Glutamatergic neuron (in vitro differentiated cells): ENCODE data around the gene SEC23IP. TPM values are rescaled to one million over a fixed set of nuclear protein-coding genes. Genes with fewer than 3 reads are reported as not detected.

Experiments
- DNase-seq: peaks from one replicate; pipeline ENCODE4 v3.0.0; 2022
- H3K27ac Mint-ChIP-seq: one replicate; pipeline ENCODE4 v1.8.0; 2020; ENCODE audit warnings: mild to moderate bottlenecking, mixed read lengths, inconsistent platforms; ENCODE audit not compliant: unreplicated experiment
- H3K27me3 Mint-ChIP-seq: one replicate; pipeline ENCODE4 v1.8.0; 2020; ENCODE audit warnings: mild to moderate bottlenecking, moderate library complexity, mixed read lengths, inconsistent platforms; ENCODE audit not compliant: unreplicated experiment
- H3K36me3 Mint-ChIP-seq: one replicate; pipeline ENCODE4 v1.8.0; 2020; ENCODE audit warnings: mild to moderate bottlenecking, mixed read lengths, inconsistent platforms; ENCODE audit not compliant: unreplicated experiment
- H3K4me1 Mint-ChIP-seq: one replicate; pipeline ENCODE4 v1.8.0; 2020; ENCODE audit warnings: mild to moderate bottlenecking, low read depth, mixed read lengths, inconsistent platforms; ENCODE audit not compliant: unreplicated experiment
- H3K4me3 Mint-ChIP-seq: one replicate; pipeline ENCODE4 v1.8.0; 2020; ENCODE audit warnings: mild to moderate bottlenecking, mixed read lengths, inconsistent platforms; ENCODE audit not compliant: unreplicated experiment
- H3K9me3 Mint-ChIP-seq: one replicate; pipeline ENCODE4 v1.8.0; 2020; ENCODE audit warnings: mild to moderate bottlenecking, moderate library complexity, mixed read lengths, inconsistent platforms; ENCODE audit not compliant: unreplicated experiment
- CTCF ChIP-seq: fragments of 200-600 bp; sonication (generic); IDR thresholded peaks from one replicate; pipeline ENCODE4 v1.5.0; 2021; ENCODE audit not compliant: partially characterized antibody, unreplicated experiment
- total RNA-seq: library from RNA; stranded (reverse); fragmentation: NEBNext Ultra II Directional; extraction: Animal tissue kit (Norgen Biotek cat#: 25700); gene quantifications from one replicate; pipeline ENCODE4 v1.2.1, GENCODE V29; 2021; ENCODE audit not compliant: unreplicated experiment

SEC23IP gene
- total RNA-seq, 1 donor from 2014 or later = 65.0 TPM

- Mint-ChIP-seq H3K4me3 (no peak overlapping the region), H3K4me1 (no peaks in the 10 kb centered on the region), H3K36me3 (no peaks in the 10 kb centered on the region), H3K27ac (no peak overlapping the region), H3K27me3 (no peaks in the 10 kb centered on the region), H3K9me3 (no peaks in the 10 kb centered on the region)
- DNase-seq = no peak
- TF ChIP-seq CTCF = no peak
Observed at GRCh38 chr10:119852822-119853221, 39.7 kb upstream of the SEC23IP start.

- H3K27me3 Mint-ChIP-seq = no peaks in the 10 kb centered on the region
- DNase-seq = no peak
Observed at GRCh38 chr10:119853574-119853973, 39.0 kb upstream of the SEC23IP start.

GRCh38 chr10:119858063-119858462 is 34.5 kb upstream of the SEC23IP start:
- no peaks in the 10 kb centered on the region for H3K36me3 Mint-ChIP-seq
- no peak for TF ChIP-seq CTCF
- no peak overlapping the region for H3K4me3 Mint-ChIP-seq
- no peaks in the 10 kb centered on the region for H3K27me3 Mint-ChIP-seq
- DNase-seq = no peak
- H3K4me1 Mint-ChIP-seq = no peaks in the 10 kb centered on the region
- no peak overlapping the region for H3K27ac Mint-ChIP-seq
- H3K9me3 Mint-ChIP-seq = no peaks in the 10 kb centered on the region

More at GRCh38 chr10:119853574-119853973, 39.0 kb upstream of the SEC23IP start:
- H3K36me3 Mint-ChIP-seq = no peaks in the 10 kb centered on the region
- H3K4me3 Mint-ChIP-seq = no peak overlapping the region
- no peak for TF ChIP-seq CTCF
- H3K9me3 Mint-ChIP-seq = no peaks in the 10 kb centered on the region
- no peak overlapping the region for H3K27ac Mint-ChIP-seq
- no peaks in the 10 kb centered on the region for H3K4me1 Mint-ChIP-seq

GRCh38 chr10:119859420-119860258 is 32.9 kb upstream of the SEC23IP start:
- Mint-ChIP-seq H3K36me3 (no peaks in the 10 kb centered on the region), H3K4me1 (no peaks in the 10 kb centered on the region), H3K4me3 (no peak overlapping the region), H3K27ac (no peak overlapping the region), H3K27me3 (no peaks in the 10 kb centered on the region), H3K9me3 (no peaks in the 10 kb centered on the region)
- DNase-seq = no peak
- TF ChIP-seq CTCF = peak; percentile 72

- DNase-seq = no peak
- Mint-ChIP-seq H3K27ac (no peak overlapping the region), H3K9me3 (no peaks in the 10 kb centered on the region), H3K4me1 (no peaks in the 10 kb centered on the region), H3K36me3 (no peaks in the 10 kb centered on the region), H3K4me3 (no peak overlapping the region), H3K27me3 (no peaks in the 10 kb centered on the region)
- no peak for TF ChIP-seq CTCF
Observed at GRCh38 chr10:119860866-119861607, 31.5 kb upstream of the SEC23IP start.
